IPS DF 6.9 (cell line): ENCODE data around the gene SLC6A4.
"Not testable (repeated sequence)": the region's sequence is repeated elsewhere in the genome, so short reads cannot be mapped to it uniquely, and the experiment has no call there.

Source experiments
- DNase-seq: peaks from one replicate; pipeline ENCODE4 v3.0.0-alpha.2; 2013; ENCODE audit warnings: low read depth, low spot score
- H3K27ac ChIP-seq: one replicate; pipeline ENCODE4 v1.5.1; 2013; ENCODE audit warnings: low read length, control low read depth
- H3K27me3 ChIP-seq: 2 replicates; pipeline ENCODE4 v1.6.1; 2013; ENCODE audit warnings: mild to moderate bottlenecking, low read length; ENCODE audit not compliant: control insufficient read depth, insufficient read depth
- H3K36me3 ChIP-seq: 2 replicates; pipeline ENCODE4 v1.6.1; 2013; ENCODE audit warnings: low read length; ENCODE audit not compliant: control insufficient read depth, insufficient read depth
- H3K4me1 ChIP-seq: 2 replicates; pipeline ENCODE4 v1.6.1; 2013; ENCODE audit warnings: low read length; ENCODE audit not compliant: control insufficient read depth, insufficient read depth
- H3K4me3 ChIP-seq: 2 replicates; pipeline ENCODE4 v1.5.1; 2013; ENCODE audit warnings: mild to moderate bottlenecking, low read length
- H3K9me3 ChIP-seq: 2 replicates; pipeline ENCODE4 v1.6.1; 2013; ENCODE audit warnings: low read length, inconsistent platforms; ENCODE audit not compliant: control insufficient read depth, insufficient read depth
- WGBS: extraction: QIAGEN DNeasy Blood & Tissue Kit; methylation state at CpG from one replicate; pipeline ENCODE4 v1.1.7; 2013; ENCODE audit warnings: mixed read lengths, missing lambda C conversion rate; ENCODE audit not compliant: insufficient read length, insufficient coverage; 5-methylcytosine and 5-hydroxymethylcytosine counted together

The SLC6A4 gene

GRCh38 chr17:30230596-30231125, 4.8 kb downstream of the SLC6A4 start:
- Histone ChIP-seq H3K9me3 (no peaks in the 10 kb centered on the region), H3K27me3 (peaks cover 21% of the 10 kb centered on the region)

GRCh38 chr17:30230009-30230408, 5.5 kb downstream of the SLC6A4 start:
- no CpG with 5 or more reads among the region's 1 CpG for WGBS
- not testable (repeated sequence) for H3K9me3 ChIP-seq, H3K36me3 ChIP-seq, H3K4me3 ChIP-seq, H3K4me1 ChIP-seq, H3K27ac ChIP-seq, DNase-seq
- H3K27me3 ChIP-seq = peaks cover 15% of the 10 kb centered on the region

More at GRCh38 chr17:30230596-30231125, 4.8 kb downstream of the SLC6A4 start:
- no peak for DNase-seq
- Histone ChIP-seq H3K4me1 (no peaks in the 10 kb centered on the region), H3K4me3 (no peak overlapping the region), H3K27ac (no peak overlapping the region), H3K36me3 (no peaks in the 10 kb centered on the region)
- WGBS = no CpG with 5 or more reads among the region's 7 CpGs

- Histone ChIP-seq H3K4me1 (no peaks in the 10 kb centered on the region), H3K27me3 (peaks cover 7% of the 10 kb centered on the region; the same call in 1 of the 2 replicates), H3K27ac (no peak overlapping the region), H3K36me3 (no peaks in the 10 kb centered on the region), H3K4me3 (no peak overlapping the region), H3K9me3 (no peaks in the 10 kb centered on the region)
- WGBS = no CpG with 5 or more reads among the region's 7 CpGs
- DNase-seq = no peak
These were observed 6.5 kb downstream of the SLC6A4 start for GRCh38 chr17:30229012-30229411.

- Histone ChIP-seq H3K27me3 (no peaks in the 10 kb centered on the region; the same call in 1 of the 2 replicates), H3K4me1 (no peaks in the 10 kb centered on the region), H3K27ac (no peak overlapping the region), H3K9me3 (no peaks in the 10 kb centered on the region), H3K36me3 (no peaks in the 10 kb centered on the region), H3K4me3 (no peak overlapping the region)
- DNase-seq = no peak
- WGBS = no CpG with 5 or more reads among the region's 3 CpGs
These were observed 7.5 kb downstream of the SLC6A4 start for GRCh38 chr17:30228011-30228410.

- Histone ChIP-seq H3K36me3 (no peaks in the 10 kb centered on the region), H3K4me3 (no peak overlapping the region), H3K9me3 (no peaks in the 10 kb centered on the region), H3K4me1 (no peaks in the 10 kb centered on the region; the same call in 1 of the 2 replicates), H3K27me3 (no peaks in the 10 kb centered on the region), H3K27ac (no peak overlapping the region)
- no peak for DNase-seq
- WGBS = no CpG with 5 or more reads among the region's 10 CpGs
These were observed 8.6 kb downstream of the SLC6A4 start for GRCh38 chr17:30226878-30227277.

GRCh38 chr17:30225919-30226553, 9.5 kb downstream of the SLC6A4 start:
- Histone ChIP-seq H3K27ac (no peak overlapping the region), H3K27me3 (no peaks in the 10 kb centered on the region), H3K36me3 (no peaks in the 10 kb centered on the region), H3K4me3 (no peak overlapping the region), H3K4me1 (no peaks in the 10 kb centered on the region; the same call in 1 of the 2 replicates), H3K9me3 (no peaks in the 10 kb centered on the region)
- no peak for DNase-seq
- no CpG with 5 or more reads among the region's 15 CpGs for WGBS

GRCh38 chr17:30225112-30225511, 10.4 kb downstream of the SLC6A4 start:
- no peak for DNase-seq
- Histone ChIP-seq H3K9me3 (no peaks in the 10 kb centered on the region), H3K27me3 (no peaks in the 10 kb centered on the region), H3K4me1 (no peaks in the 10 kb centered on the region; the same call in 1 of the 2 replicates), H3K27ac (no peak overlapping the region), H3K36me3 (no peaks in the 10 kb centered on the region), H3K4me3 (no peak overlapping the region)
- WGBS = no CpG with 5 or more reads among the region's 3 CpGs

GRCh38 chr17:30224419-30224960, 11.0 kb downstream of the SLC6A4 start:
- Histone ChIP-seq H3K4me1 (no peaks in the 10 kb centered on the region; the same call in 1 of the 2 replicates), H3K36me3 (no peaks in the 10 kb centered on the region), H3K9me3 (no peaks in the 10 kb centered on the region), H3K27ac (no peak overlapping the region), H3K4me3 (no peak overlapping the region), H3K27me3 (no peaks in the 10 kb centered on the region)
- no CpG with 5 or more reads among the region's 8 CpGs for WGBS
- DNase-seq = no peak

GRCh38 chr17:30222721-30223175, 12.7 kb downstream of the SLC6A4 start:
- Histone ChIP-seq H3K4me1 (no peaks in the 10 kb centered on the region; the same call in 1 of the 2 replicates), H3K36me3 (no peaks in the 10 kb centered on the region), H3K4me3 (no peak overlapping the region), H3K27me3 (no peaks in the 10 kb centered on the region), H3K27ac (no peak overlapping the region), H3K9me3 (no peaks in the 10 kb centered on the region)
- no CpG with 5 or more reads among the region's 13 CpGs for WGBS
- DNase-seq = no peak

- H3K4me1 ChIP-seq = no peaks in the 10 kb centered on the region; the same call in 1 of the 2 replicates
- no peak for DNase-seq
- H3K27ac ChIP-seq = no peak overlapping the region
- WGBS = no CpG with 5 or more reads among the region's 4 CpGs
- no peak overlapping the region for H3K4me3 ChIP-seq
- no peaks in the 10 kb centered on the region for H3K27me3 ChIP-seq
- H3K9me3 ChIP-seq = no peaks in the 10 kb centered on the region
- H3K36me3 ChIP-seq = no peaks in the 10 kb centered on the region
These were observed 13.2 kb downstream of the SLC6A4 start for GRCh38 chr17:30222251-30222650.
